GM21529 (cell line): ENCODE measurements around the gene DRC1.

Experiments
- ATAC-seq: cut with Tn5 transposase; IDR thresholded peaks from one replicate; pipeline ENCODE4 v1.9.1; 2021; ENCODE audit not compliant: unreplicated experiment

The DRC1 gene

DNA sequence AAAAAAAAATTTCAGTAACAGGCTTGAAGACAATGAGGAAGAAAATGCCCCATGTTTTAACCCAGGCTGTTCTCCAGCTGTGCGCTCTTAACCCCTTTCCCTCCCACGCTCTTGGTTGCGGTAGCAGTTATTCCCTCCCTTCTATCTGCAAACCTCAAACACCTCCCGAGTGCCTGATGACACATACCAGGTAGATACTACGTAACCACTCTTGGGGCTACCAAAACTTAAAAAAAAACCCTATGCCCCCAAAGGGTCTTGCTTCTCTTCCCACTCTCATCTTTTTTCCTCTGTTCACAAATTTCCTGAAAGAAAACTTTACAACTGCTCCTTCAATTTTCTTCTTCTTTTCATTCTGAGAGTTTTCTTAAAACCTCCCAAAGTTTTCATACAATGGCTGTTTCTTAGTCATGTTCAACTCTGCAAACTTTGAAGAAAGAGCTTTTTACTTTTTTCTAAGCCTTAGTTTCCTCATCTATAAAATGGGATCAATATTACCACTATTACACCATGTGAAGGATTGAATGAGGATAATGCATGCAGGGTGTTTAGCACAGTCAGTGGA lies 4.9 kb upstream of the DRC1 start:
- no peak for ATAC-seq

DNA sequence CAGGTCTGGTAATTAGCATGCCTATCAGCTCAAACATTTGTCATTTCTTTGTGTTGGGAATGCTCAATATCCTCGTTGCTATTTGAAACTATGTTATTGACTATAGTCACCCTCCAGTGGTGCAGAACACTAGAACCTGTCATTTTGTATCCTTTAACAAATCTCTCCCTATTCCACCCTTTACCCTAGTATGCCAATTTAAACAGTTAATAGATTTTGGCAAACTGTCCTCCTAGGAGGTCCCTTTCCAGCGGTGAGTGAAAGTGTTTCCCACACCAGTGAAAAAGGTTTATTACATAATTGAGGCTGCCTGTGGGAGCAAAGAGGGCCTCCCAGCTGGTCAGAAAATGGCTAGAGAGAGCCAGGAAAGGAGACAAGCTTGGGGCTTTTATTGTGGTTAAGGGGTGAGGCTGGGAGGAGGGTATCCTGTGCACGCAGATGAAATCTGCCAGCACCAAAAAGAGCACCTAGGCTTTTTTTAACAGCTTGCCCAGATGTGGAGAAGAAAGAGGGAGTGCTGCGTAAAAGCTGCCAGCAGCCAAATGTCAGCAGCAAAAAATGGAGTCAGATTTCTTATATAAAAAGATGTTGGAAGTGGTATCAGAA lies 1.8 kb upstream of the DRC1 start:
- ATAC-seq, result no peak

DNA sequence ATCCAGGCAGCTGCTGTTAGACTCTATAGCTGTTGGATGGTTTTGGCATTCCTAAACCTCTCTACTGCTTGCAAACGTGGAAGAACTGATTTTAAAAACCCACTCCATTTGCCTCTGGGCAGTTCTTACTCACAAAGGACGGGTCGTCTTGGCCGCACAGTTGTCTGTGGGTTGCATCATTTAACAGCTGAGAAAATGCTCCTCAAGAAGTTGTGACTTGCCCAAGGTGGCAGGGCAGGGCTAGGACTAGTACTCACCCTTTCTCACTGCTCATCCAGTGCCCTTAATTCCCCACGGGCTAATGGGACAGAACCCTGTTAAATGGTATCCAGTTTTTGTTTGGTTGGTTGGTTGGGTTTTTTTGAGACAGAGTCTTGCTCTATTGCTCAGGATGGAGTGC lies 997 bp upstream of the DRC1 start:
- no peak for ATAC-seq

DNA sequence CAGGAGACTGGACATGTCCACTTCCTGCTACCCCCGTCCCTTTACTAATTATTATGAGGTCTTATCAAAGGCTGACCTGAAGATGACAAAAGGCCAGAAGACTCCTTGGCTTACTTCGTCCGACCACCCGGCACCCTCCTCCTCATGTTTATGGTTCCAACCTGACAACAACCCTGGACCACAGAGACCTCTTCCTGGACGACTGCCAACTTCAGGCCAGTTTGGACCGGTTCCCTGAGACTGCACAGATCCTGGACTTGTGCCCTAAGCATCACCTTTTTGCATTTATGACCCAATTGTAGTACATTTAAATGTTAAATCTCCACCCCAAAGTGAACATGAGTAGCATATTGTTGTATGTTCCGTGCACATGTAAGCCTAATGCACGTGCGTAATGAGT lies 5.8 kb downstream of the DRC1 start:
- no peak for ATAC-seq

DNA sequence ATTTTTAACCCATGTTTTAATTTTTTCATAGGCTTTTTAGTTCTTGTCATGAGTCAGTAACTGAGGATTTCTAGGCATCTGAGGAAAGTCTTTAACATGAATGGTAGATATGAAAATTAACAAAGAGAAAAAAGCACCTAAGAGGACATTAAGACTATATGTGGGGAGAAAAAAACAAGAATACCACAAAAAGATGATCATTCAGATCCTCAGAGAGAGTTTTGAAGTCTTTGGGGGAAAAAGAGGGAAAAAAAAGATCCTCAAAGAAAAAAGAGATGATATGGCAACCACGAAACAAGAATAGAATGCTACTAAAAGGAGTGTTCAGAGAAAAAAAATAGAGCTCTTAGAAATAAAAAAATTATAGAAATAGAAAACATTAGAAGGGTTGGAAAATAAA lies 8.1 kb downstream of the DRC1 start:
- ATAC-seq, result no peak

DNA sequence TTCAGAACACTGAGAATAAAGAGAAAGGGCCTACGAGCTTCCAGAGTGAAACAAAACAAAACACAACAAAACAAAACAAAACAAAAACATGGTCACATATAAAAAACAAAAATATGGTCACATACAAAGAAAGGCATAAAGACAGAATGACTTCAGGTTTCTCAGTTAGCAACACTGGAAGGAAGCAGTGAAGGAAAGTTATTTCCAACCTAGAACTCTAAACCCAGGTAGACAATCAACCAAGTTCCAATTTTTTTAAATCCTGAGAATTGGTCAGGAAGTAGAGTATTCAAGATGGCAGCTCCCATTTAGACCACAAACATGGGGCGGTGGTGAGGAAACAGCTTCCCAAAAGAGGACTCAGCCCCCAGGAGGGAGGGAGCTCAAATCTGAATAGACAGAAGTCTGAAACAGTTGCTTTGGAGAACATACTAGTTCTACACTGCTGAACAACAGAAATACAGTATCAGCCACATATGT lies 9.1 kb downstream of the DRC1 start:
- ATAC-seq, result no peak

DNA sequence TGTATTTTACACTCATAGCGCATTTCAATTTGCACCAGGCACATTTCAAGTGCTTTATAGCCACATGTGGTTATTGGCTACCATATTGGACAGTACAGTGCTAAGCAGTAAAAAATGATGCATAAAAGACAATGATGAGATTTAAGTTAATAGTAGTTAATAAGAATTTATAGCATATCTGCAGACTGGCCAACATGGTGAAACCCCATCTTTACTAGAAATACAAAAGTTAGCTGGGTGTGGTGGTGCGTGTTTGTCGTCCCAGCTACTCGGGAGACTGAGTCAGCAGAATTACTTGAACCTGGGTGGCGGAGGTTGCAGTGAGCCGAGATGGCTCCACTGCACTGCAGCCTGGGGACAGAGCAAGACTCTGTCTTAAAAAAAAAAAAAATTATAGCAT lies 9.7 kb downstream of the DRC1 start:
- no peak for ATAC-seq

DNA sequence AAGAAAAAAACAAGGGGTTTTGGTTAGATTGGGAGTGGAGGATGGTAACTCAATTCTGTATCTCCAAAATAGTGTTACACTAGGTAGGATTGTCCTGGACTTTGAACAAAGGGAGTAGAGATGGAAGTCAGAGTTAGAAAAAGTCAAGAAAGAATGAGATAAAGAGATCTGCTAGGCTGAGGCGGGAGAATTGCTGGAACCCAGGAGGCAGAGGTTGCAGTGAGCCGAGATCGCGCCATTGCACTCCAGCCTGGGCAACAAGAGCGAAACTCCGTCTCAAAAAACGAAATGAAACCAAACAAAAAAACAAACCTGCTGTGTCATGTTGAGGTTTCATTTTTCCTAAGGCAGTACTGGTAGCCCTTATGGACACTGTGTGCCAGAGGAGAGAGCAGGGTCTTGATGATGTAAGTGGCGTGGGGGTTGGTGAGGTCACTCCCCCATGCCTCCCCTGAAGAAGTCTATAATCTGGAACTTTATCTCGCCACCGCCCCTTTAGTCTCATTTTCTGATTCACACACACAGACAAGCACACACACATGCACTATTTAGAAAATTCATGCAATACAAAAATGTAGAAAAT lies 10.5 kb downstream of the DRC1 start:
- ATAC-seq, result no peak

DNA sequence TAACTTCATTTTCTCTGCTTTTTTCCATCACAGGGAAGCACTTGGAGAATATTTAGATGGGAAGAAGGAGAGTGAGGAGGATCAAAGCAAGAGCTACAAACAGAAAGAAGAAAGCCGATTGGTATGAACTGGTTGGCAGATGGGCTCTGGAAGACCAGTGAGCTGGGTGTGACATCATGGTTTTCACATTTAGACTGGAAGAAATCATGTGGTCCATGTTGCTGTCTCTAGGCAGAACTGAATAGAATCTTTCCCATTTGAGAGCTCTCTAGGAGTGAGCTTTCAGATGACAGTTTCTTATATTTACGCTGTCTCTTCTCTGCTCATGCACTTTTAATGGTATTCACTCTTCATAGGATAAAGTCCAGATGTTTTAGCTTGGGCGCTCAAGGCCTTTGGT lies 12.6 kb downstream of the DRC1 start:
- ATAC-seq, result no peak

DNA sequence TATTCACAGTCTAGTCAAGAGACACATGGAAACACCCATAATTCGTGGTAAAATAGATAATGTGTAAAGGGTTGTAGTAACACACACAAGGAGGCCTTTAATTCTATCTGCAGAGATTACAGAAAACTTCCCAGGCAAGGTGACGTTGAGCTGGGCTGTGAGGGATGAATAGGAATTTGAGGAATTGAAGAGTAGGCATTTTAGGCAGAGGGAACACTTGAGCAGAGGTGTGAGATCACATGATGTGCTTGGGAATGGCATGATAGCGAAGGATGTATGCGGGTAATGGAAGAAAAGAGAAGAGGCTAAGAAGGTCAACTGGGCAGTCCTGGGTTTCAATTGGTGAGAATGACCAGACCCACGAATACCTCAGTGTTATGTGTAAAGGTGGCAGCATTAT lies 20.2 kb downstream of the DRC1 start:
- ATAC-seq, result no peak

DNA sequence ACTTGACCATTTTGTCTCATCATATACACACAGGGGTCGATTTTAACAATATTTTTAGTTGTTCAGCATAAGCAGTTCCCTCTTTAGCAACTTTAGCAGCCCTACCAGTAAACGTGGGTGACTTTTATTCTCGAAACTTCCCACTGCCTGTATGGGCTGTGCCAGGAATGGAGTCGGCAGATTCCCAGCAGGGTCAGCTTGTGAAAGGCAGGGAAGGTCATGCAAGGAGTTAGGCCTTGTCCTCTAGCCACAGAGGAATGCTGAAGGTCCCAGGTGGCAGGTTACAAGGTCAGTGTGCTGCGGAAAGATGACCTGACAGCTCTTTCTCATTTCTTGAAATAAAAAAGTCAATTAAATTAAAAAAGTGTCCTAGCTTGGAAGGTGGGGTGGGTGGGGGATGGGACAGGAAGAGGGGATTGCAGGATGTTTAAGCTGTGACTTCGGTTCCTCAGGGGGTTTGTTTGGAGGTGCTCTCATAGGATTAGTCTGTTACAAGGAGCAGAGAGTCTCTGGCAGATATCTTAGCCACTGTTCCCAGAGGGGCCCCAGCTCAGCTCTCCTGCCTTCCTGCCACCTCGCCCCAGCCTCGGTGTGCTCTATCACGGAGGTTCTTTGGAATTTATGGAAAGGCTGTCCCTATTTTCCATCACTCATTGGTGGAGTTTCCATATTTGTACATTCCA lies 21.4 kb downstream of the DRC1 start:
- ATAC-seq, result no peak

DNA sequence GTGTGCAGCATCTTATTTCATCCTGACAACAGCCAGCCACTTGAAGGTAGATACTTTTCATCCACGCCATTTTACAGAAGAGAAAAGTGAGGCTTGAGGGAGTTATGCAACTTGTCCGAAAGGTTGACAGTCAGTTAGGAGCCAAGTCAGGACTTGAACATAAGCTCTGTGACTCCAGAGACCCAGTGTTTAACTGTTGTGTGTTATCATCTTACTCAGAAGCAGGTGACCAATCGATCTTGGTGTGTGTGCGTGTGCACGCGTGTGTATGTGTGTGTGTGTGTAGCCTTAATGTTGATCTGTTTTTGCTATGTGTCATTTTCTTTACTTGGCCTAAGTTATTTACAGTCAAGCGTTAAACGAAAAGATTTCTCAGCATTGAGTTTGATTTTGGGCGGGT lies 22.0 kb downstream of the DRC1 start:
- no peak for ATAC-seq

DNA sequence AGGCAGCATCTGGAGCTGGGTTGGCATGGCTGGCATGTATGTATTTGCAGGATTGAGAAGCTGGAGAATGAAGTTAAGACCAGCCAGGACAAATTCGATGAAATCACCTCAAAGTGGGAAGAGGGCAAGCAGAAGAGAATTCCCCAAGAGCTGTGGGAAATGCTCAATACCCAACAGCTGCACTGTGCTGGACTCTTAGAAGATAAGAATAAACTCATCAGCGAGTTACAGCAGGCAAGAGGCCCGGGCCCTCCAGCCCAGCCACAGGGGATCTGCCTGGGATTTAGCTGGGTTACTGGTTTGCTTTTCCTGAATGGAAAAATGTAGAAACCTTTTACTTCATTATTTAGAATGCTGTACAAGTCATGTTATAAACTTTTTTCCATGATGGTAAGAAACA lies 22.5 kb downstream of the DRC1 start:
- ATAC-seq, result no peak

DNA sequence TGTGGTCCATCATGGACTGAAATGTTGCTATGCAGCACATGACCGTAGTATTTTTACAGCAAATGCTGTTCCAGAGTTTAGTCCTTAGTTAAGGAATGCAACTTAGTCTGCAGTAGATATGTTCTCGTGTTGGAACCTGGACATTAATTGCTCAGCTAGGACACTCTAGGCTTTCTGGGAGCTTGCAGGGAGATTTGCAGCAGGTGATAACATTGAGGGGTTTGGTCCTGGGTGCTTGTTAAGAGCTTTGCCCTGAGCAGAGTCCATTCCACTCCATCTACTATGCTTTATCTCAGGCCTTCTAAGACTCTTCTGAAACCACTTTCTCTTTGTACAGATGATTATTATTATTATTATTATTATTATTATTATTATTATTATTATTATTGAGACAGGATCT lies 27.1 kb downstream of the DRC1 start:
- ATAC-seq, result no peak

DNA sequence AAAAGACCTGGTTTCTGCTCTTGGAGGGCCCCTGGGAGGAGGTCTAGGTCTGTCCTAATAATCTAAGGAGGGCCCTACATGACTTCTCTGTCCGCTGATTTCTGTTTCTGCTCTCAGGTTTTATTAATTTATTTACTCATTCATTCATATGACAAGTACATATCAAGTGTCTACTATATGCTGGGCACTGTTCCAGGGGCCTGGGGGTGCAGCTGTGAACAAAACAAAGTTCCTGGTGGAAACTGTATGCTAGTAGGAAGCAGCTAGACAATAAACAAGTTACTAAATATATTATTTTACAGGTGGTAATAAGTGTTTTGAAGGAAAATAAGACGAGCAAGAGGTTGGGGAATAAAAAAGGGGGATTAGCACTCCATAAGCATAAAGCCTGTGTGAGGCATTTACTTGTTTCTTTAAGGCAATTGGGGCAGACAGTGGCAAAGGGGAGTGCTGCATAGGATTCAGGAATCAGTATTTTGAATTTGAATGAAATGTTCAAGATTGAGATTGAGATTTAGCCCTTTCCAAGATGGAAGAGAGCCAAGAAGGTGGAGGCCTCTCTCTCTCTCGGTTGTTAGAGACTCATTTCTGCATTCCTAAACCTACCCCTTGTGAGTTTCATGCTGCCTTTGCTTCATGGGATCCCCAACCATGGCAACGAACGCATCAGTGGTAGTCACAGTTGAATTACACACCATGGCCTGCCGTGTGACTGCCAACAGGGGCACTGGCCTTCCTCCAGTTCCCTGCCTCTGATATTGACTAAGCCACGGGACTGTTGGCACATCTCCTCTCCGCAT lies 28.3 kb downstream of the DRC1 start:
- no peak for ATAC-seq

DNA sequence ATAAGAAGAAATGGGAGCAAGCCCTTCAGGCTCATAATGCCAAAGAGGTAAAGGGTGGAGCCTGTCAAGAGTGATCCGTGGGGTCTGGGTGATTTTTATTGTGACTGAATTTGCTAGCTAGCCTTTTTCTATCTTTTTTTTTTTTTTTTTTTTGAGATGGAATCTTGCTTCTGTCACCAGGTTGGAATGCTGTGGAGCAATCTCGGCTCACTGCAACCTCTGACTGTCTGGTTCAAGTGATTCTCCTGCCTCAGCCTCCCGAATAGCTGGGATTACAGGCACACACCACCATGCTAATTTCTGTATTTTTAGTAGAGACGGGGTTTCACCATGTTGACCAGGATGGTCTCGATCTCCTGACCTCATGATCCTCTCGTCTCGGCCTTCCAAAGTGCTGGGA lies 29.1 kb downstream of the DRC1 start:
- no peak for ATAC-seq

DNA sequence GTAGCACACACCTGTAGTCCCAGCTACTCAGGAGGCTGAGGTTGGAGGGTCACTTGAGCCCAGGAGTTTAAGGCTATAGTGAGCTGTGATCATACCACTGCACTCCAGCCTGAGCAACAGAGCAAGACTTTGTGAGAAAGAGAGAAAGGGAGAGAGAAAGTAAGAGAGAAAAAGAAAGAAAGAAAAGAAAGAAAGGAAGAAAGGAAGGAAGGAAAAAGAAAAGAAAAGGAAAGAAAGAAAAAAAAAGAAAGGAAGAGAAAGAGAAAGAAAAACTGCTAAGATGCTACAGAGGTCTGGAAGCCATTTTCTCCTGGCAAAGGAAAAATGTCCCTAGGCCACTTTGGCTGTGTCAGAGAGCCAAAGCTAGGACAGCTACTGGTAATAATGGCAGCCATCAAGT lies 30.6 kb downstream of the DRC1 start:
- ATAC-seq, result no peak

DNA sequence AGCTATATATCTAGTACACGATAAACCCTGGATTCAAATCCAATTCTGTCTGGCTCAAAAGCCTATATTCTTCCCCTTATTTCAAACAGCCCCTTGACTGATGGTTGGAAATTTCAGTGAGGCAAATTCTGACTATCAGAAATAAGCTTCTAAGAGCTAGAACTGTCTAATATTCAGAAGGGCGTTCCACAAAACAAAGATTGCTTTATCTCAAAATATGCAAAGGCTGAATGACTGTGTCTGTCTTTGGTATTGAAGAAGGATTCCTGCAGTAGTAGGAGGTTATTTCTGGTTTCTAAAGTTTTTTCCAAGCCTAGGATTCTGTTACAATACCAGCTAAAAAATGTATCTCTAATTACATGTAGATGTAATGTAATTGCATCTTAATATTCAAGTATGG lies 31.1 kb downstream of the DRC1 start:
- ATAC-seq, result no peak

DNA sequence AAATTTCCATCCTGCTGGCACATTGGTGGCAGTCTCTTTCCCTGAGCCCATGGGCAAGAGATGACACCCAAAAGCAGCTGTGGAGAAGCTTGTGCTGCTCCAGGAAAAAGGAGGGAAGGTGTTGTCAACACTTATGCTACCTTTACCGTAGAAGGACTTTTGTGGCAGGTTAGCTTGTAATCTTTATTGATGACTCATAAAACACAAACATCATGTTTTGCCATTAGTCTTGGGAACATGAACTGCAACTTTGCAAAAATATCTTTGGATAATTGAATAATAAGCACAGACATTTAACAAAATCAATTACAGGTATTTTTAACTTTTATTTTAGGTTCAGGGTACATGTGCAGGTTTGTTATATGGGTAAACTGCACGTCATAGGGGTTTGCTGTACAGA lies 33.4 kb downstream of the DRC1 start:
- ATAC-seq, result no peak

DNA sequence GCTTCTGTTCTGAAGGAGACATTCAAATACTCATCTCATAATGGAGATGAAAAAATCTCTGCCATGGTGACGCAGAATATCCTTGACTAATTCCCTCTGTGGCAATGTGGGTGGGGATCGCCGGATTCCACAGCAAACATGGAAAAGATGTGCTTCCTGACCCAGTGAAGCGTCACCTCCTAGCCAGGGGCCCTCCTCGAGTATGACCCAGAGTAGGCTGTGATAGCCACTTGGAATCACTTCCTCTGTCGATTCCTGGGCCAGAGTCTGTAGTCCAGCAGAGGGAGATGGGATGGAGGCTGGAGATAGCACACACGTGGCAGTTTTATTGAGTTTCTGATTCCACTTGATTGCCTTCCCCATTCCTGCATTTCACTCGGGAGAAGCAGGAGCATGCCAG lies 36.8 kb downstream of the DRC1 start:
- ATAC-seq, result no peak

DNA sequence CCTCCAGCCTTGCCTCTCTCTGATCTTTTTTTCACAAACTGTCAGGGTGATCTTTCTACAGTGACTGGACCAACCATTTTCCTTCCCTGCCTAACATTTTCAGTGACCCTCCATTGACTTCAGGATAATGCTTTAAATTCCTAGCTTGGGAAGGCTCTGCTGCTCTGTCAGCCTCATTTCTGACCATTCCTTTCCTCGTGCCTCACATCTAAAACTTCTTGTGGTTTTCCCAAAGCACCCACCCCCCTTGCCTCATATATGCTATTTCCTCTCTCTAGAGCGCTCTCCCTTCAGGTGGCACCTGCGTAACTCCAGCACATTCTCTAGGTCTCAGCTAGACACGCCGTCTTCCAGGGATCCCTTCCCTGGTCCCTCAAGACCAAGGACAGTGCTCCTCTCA lies 37.2 kb downstream of the DRC1 start:
- no peak for ATAC-seq

DNA sequence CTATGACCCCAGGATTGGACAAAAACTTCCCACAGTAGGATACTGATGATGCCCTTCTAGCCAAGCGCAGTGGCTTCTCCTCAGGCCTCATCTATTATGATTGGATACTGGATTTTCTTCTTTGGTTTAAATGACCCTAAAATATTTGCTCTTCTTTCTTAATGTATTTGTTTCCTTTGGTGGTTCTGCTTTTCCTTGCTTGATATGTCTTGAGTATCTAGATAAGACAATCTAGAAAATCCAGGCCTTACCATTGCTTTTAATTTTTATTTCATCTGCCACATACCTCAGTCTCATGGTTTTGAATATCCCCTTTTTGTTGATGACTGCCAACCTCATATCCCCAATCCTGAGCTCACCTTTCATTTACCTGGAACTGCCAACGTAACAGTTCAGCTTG lies 40.6 kb downstream of the DRC1 start:
- ATAC-seq, result no peak
